Sigmoid colon (tissue), 7 donors: ENCODE results near the gene LGALSL. TPM values are rescaled to one million over a fixed set of nuclear protein-coding genes. Genes with fewer than 3 reads are reported as not detected.

Experiments
- DNase-seq: peaks from one replicate; pipeline ENCODE4 v3.0.0-alpha.2; 2019
- H3K27ac ChIP-seq, 4 donors: fragments of 200-600 bp; sonication (generic); one replicate each; pipeline ENCODE4 v1.5.1; 2016 to 2019; ENCODE audit warnings: mild to moderate bottlenecking in 1 of 4
- H3K27me3 ChIP-seq, 3 donors: fragments of 200-600 bp; sonication (generic); one replicate each; pipeline ENCODE4 v1.5.1; 2019; ENCODE audit warnings: mild to moderate bottlenecking in 1 of 3
- H3K36me3 ChIP-seq, 4 donors: fragments of 200-600 bp; sonication (generic); one replicate each; pipeline ENCODE4 v1.5.1; 2016 to 2019
- H3K4me1 ChIP-seq, 4 donors: fragments of 200-600 bp; sonication (generic); one replicate each; pipeline ENCODE4 v1.5.1; 2017 to 2019
- H3K4me3 ChIP-seq, 4 donors: fragments of 200-600 bp; sonication (generic); one replicate each; pipeline ENCODE4 v1.5.1; 2017 to 2019; ENCODE audit warnings: mild to moderate bottlenecking in 2 of 4, moderate library complexity in 1 of 4
- H3K9me3 ChIP-seq, 4 donors: fragments of 200-600 bp in 3 of 4; sonication (generic) in 3 of 4; one replicate each; pipeline versions ENCODE4 v1.5.1 to v1.6.1; 2013 to 2019
- EP300 ChIP-seq, 4 donors: sonication (generic); formaldehyde crosslinking; IDR thresholded peaks; one replicate each; pipeline ENCODE4 v1.6.1; 2017; ENCODE audit warnings: antibody characterized with exemption in 4 of 4
- POLR2A ChIP-seq, 2 donors: fragments of 450-650 bp; IDR thresholded peaks; one replicate each; pipeline ENCODE4 v1.6.1; 2016; ENCODE audit warnings: antibody characterized with exemption in 2 of 2, mild to moderate bottlenecking in 2 of 2, moderate library complexity in 2 of 2
- POLR2AphosphoS5 ChIP-seq, 4 donors: sonication (generic); formaldehyde crosslinking; IDR thresholded peaks; one replicate each; pipeline ENCODE4 v1.6.1; 2017; ENCODE audit warnings: antibody characterized with exemption in 4 of 4
- WGBS, 2 donors: extraction: QIAGEN DNeasy Blood & Tissue Kit; methylation state at CpG; one replicate each; pipeline ENCODE4 v1.1.7; 2013; 5-methylcytosine and 5-hydroxymethylcytosine counted together
- intact Hi-C: fragments of 100-400 bp; cut with DNase I; formaldehyde crosslinking; loops from one replicate; pipeline ENCODE4 v1.15.1; 2023
- polyA plus RNA-seq, 3 donors: library from polyadenylated mRNA; stranded (reverse); fragments of 200-250 nt; gene quantifications; one replicate each; pipeline ENCODE4 v1.2.3, GENCODE V29; 2013
- total RNA-seq, 4 donors: library from RNA; depleted of rRNA; stranded (reverse); fragments of >200 nt; gene quantifications; one replicate each; pipeline ENCODE4 v1.1.0, GENCODE V29; 2016
- TF ChIP-seq, protein P1 (sequence below), 4 experiments: fragments of 450-650 bp in 3 of 4; fragments of 200-600 bp in 1 of 4; IDR thresholded peaks; one replicate each; pipeline ENCODE4 v1.5.1; 2016 to 2019; ENCODE audit warnings: antibody characterized with exemption in 4 of 4, mild to moderate bottlenecking in 3 of 4, moderate library complexity in 2 of 4
- donor health status: healthy with polysubstance abuse.
- donor health status: Bipolar disorder and iron deficiency.
- donor health status: healthy.

LGALSL gene
- total and polyA plus RNA-seq, 7 donors, result 7.1 to 36.0 (median 10.4) TPM

- no peaks in the 10 kb centered on the region for H3K9me3 ChIP-seq
Measured at GRCh38 chr2:64487256-64488049, 33.5 kb downstream of the LGALSL start.

DNA sequence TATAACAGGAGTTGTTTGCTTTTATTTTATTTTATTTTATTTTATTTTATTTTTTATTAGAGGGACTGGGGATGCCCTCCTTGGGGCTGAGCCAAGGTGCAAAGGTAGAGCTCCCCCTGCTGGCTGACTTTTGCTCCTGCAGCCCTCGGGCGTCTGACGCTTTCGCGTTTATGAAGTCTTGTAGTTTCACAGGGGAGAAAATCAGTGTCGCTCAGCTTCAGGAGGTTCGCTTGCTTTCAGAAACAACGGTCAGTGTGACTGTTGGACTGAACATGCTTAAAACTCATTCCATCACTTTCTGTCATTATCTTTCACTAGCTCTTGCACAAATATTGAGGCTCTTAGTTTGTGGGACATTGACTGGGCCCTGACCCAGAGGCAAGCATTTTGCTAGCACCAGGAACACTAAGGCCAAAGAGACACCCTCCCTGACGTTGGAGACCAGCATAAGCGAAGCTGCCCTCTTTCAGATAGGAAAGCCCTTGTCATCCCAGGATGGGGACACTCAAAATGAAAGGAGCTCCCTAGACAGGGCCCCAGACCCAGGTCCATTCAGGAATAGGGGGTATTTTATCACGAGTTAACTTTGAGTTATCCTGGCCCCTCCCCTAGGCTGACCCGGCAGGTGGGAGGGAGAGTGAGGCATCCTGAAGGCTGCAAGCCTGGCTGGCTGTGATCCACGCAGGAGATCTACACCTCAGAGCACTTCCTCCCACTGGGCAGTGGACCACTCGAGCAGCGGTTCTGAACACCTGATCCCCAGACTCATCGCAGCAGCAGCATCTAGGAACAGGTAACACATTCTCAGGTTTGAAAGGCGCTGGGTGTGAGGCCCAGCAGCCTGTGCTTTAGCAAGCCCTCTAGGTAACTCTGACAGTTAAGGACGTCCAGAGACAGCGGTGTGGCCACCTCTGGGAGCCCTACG is 34.4 kb downstream of the LGALSL start:
- TF ChIP-seq POLR2AphosphoS5 (IDR thresholded peaks at IDR 0.05), result peak in 2 of 4 donors; percentile 19 to 46
- no peak for TF ChIP-seq POLR2A (IDR thresholded peaks at IDR 0.05)
- no peak for TF ChIP-seq EP300 (IDR thresholded peaks at IDR 0.05)
- TF ChIP-seq, protein P1, sequence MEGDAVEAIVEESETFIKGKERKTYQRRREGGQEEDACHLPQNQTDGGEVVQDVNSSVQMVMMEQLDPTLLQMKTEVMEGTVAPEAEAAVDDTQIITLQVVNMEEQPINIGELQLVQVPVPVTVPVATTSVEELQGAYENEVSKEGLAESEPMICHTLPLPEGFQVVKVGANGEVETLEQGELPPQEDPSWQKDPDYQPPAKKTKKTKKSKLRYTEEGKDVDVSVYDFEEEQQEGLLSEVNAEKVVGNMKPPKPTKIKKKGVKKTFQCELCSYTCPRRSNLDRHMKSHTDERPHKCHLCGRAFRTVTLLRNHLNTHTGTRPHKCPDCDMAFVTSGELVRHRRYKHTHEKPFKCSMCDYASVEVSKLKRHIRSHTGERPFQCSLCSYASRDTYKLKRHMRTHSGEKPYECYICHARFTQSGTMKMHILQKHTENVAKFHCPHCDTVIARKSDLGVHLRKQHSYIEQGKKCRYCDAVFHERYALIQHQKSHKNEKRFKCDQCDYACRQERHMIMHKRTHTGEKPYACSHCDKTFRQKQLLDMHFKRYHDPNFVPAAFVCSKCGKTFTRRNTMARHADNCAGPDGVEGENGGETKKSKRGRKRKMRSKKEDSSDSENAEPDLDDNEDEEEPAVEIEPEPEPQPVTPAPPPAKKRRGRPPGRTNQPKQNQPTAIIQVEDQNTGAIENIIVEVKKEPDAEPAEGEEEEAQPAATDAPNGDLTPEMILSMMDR (IDR thresholded peaks at IDR 0.05), result peak; percentile 71 to 94 (median 94)
- Histone ChIP-seq H3K36me3 (no peaks in the 10 kb centered on the region), H3K9me3 (no peaks in the 10 kb centered on the region), H3K4me3 (no peak overlapping the region), H3K27me3 (no peaks in the 10 kb centered on the region), H3K27ac (no peak overlapping the region), H3K4me1 (peaks cover 0 to 21% (median 14%) of the 10 kb centered on the region in 4 donors)
- WGBS, 2 donors, result 50 to 52% methylated on average over 20 of the region's 20 CpGs
- DNase-seq, result peak; percentile 76
- intact Hi-C loops, result loop anchor here (1.0 to 5.0 kb wide), 3 partner anchors 36 to 438 kb away; partner anchors contain the start of gene LGALSL

More at GRCh38 chr2:64487256-64488049, 33.5 kb downstream of the LGALSL start:
- intact Hi-C loops, result loop anchor here (1.0 to 5.0 kb wide), 3 partner anchors 35 to 437 kb away; partner anchors contain the start of gene LGALSL
- Histone ChIP-seq H3K27ac (no peak overlapping the region), H3K27me3 (no peaks in the 10 kb centered on the region), H3K4me1 (peaks cover 0 to 21% (median 14%) of the 10 kb centered on the region in 4 donors), H3K36me3 (no peaks in the 10 kb centered on the region), H3K4me3 (no peak overlapping the region)
- no peak for DNase-seq
- TF ChIP-seq EP300 (IDR thresholded peaks at IDR 0.05), result no peak
- 47 to 60% methylated on average over 10 of the region's 10 CpGs for WGBS, 2 donors

DNA sequence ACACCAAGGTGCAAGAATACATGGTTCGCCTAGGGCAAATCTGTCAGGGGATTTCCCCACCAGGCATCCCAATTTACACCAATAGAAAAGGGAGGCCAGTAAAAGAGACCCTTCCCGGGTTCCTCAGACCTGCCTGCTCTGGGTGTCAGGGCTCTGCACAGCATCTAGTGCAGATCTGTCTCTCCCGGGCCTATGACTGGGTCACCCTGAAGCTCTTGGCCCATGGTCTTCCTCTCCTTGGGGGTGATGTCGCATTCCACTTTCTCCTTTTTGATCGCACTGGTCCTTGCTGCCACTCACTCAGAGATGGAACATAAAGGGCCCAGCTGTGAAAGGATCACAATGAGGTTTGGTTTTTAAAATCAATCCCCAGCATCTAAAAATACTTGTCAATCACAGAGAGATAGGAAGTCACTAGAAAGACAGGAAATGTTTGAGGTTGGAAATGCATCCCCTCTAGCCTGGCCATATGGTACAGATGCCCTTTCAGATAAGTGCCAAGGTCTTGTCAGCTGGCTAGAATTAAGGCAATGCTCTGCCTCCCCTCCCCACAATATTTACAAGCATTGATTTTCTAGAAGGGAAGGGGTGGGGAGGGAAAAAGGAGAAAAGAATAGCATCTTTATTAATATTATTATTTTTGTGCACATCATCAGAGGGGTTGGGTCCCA is 35.3 kb downstream of the LGALSL start:
- intact Hi-C loops, result loop anchor here (2.0 to 5.0 kb wide), 2 partner anchors 37 to 438 kb away; partner anchors contain the start of gene LGALSL
- no peak for DNase-seq
- Histone ChIP-seq H3K4me1 (peaks cover 0 to 21% (median 14%) of the 10 kb centered on the region in 4 donors), H3K9me3 (no peaks in the 10 kb centered on the region), H3K27me3 (no peaks in the 10 kb centered on the region), H3K36me3 (no peaks in the 10 kb centered on the region), H3K27ac (no peak overlapping the region), H3K4me3 (no peak overlapping the region)
- TF ChIP-seq, protein P1 (IDR thresholded peaks at IDR 0.05), result no peak
- no peak for TF ChIP-seq POLR2A (IDR thresholded peaks at IDR 0.05)
- no peak for TF ChIP-seq EP300 (IDR thresholded peaks at IDR 0.05)
- TF ChIP-seq POLR2AphosphoS5 (IDR thresholded peaks at IDR 0.05), result no peak
- WGBS, 2 donors, result 71 to 90% methylated on average over 5 of the region's 5 CpGs

DNA sequence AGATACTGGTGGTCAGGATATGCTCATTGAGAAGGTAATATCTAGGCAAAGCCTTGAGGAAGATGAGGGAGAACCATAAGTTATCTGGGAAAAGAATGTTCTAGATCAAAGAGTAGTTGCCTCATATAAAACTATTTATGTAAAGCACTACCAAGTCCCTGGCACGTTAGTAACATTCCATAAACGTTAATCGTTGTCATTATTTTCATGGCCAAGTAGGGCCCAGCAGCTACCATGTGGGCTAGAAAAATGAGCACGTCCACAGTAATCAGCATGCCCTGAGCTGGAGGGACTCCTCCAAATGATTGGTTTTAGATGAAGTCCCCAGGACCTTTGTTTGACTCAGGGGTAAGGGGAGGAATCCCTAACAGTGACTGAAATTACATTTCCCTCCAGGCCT is 37.5 kb downstream of the LGALSL start:
- H3K27me3 ChIP-seq, result no peaks in the 10 kb centered on the region
- intact Hi-C loops, result no loop called here

More for the DNA sequence above, 37.5 kb downstream of the LGALSL start:
- no peak for DNase-seq
- Histone ChIP-seq H3K9me3 (no peaks in the 10 kb centered on the region), H3K27ac (no peak overlapping the region), H3K4me3 (no peak overlapping the region), H3K4me1 (peaks cover 0 to 11% (median 2%) of the 10 kb centered on the region in 4 donors), H3K36me3 (no peaks in the 10 kb centered on the region)
- WGBS, 2 donors, result 76 to 79% methylated on average over 4 of the region's 4 CpGs
- TF ChIP-seq POLR2A (IDR thresholded peaks at IDR 0.05), result no peak
- TF ChIP-seq POLR2AphosphoS5 (IDR thresholded peaks at IDR 0.05), result no peak
- TF ChIP-seq, protein P1 (IDR thresholded peaks at IDR 0.05), result no peak
- TF ChIP-seq EP300 (IDR thresholded peaks at IDR 0.05), result no peak
